ENCODE results near the gene NKX6-2. TPM values are rescaled to one million over a fixed set of nuclear protein-coding genes. Genes with fewer than 3 reads are reported as not detected.

The NKX6-2 gene
- total and polyA plus RNA-seq, 2 of the 8 experiments (the other 6 are each of a cell fraction or from before 2014, with no cell fraction given) = 0.06 TPM; not detected in 1

GRCh38 chr10:132808383-132809231 is 22.7 kb upstream of the NKX6-2 start (continued):
- TF ChIP-seq, protein P1, sequence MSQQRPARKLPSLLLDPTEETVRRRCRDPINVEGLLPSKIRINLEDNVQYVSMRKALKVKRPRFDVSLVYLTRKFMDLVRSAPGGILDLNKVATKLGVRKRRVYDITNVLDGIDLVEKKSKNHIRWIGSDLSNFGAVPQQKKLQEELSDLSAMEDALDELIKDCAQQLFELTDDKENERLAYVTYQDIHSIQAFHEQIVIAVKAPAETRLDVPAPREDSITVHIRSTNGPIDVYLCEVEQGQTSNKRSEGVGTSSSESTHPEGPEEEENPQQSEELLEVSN (IDR thresholded peaks at IDR 0.05) = no peak
- no peak for TF ChIP-seq JUND (IDR thresholded peaks at IDR 0.05; ENCODE audit: low read length)

Measured in H1 (cell line).